A204.1 (cell line): ENCODE results near the gene ADTRP.
"Not testable (repeated sequence)": the region's sequence is repeated elsewhere in the genome, so short reads cannot be mapped to it uniquely, and the experiment has no call there.

Experiments used
- FAIRE-seq: peaks from 2 replicates; lab custom pipeline; 2012; peaks lifted over from hg19 to GRCh38; lab: Jason Lieb, UNC

Gene ADTRP

DNA sequence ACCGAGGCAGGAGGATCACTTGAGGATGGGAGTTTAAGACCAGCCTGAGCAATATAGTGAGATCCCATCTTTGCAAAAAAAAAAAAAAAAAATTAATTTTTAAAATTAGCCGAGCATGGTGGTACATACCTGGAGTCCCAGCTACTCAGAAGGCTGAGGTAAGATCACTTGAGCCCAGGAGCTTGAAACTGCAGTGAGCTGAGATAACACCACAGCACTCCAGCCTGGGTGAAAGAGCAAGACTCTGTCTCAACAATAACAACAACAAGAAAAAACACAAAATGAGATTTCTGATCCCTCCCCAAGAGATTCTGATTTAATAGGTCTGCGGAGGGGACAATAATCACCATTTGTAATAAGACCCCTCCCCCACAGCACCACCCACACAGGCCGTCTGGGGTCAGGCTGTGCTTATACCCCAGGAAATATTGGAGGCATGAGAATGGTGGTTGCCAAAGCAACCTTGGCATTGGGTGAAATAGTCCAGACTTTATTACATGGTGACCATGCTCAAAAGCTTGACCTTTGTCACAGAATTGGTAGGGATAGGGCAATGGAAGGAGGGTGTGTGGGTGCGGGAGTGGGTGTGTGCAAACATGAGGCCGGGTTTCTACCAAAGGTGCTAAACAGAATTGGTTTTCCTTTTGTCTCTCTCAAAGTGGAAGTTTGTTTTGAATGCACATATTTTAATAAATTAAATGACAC, 24.4 kb upstream of the ADTRP start:
- no peak for FAIRE-seq

DNA sequence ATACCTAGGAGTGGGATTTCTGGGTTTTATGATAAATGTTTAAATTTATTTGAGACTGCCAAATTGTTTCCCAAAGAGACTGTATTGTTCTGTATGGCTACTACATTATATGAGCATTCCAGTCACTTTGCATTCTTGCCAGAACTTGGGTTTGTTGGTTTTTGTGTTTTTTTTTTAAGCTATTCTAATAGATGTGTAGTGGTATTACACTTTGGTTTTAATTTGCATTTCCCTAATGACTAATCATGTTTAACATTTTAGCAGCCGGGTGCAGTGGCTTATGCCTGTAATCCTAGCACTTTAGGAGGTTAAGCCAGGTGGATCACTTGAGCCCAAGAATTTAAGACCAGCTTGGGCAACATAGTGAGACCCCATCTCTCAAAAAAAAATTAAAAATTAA, 21.9 kb upstream of the ADTRP start:
- not testable (repeated sequence) for FAIRE-seq

DNA sequence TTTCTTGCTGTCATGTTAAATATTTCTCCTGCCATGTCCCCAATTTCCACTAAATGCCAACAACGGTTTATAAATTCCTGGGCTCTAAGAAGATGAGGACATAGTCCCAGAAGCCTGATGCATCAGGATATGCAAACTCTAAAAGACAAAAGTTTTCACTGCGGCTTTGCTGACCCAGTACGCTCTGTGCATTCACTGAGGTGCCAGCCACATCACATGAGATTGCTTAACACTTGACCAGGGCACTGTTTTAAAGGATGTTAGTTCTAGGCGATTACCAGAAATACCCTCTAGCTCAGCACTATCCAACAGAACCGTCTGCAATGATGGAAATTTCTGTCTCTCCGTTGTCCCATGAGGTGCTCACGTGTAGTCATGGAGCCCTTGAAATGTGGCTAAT, 19.9 kb upstream of the ADTRP start:
- no peak for FAIRE-seq

DNA sequence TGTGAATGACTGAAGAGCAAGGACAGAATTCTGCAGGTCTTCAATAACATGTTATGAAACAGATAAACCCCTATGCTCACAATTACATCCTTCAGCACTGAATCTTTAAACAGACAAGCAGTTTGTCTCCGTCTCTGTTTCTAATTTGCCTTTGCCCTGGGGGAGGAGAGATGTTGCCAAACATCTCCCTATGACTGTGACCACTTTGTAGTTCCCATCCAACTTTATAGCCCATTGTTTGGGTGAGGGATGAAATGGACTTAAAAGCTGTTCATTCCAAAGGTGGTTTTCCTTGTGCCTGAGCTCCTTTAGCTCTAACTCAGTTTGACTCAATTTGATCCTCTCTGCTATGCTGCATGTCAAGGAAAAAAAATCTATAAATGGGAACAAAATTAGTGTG, 19.5 kb upstream of the ADTRP start:
- no peak for FAIRE-seq

DNA sequence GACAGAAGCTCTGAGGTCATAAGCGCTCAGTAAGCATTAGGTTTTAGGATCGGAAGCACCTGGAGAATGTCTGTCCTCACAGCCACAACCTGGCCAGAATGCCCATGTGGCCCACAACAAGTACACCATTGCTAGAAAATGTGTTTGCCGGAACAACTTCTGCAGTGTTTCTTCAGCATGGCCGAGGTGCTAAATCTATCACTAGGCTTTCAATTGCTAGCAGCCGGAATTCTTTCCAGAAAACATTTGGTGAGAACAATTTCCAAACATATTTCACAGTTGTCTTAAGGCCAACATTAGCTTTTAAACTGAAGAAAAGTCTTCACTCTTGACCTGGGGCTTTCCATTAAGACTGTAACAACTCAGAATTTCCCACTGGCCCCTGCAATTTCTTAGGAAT, 18.2 kb upstream of the ADTRP start:
- no peak for FAIRE-seq

- FAIRE-seq, result no peak
Measured at GRCh38 chr6:11795403-11795802, 16.8 kb upstream of the ADTRP start.

- no peak for FAIRE-seq
Measured at GRCh38 chr6:11793277-11793676, 14.7 kb upstream of the ADTRP start.

DNA sequence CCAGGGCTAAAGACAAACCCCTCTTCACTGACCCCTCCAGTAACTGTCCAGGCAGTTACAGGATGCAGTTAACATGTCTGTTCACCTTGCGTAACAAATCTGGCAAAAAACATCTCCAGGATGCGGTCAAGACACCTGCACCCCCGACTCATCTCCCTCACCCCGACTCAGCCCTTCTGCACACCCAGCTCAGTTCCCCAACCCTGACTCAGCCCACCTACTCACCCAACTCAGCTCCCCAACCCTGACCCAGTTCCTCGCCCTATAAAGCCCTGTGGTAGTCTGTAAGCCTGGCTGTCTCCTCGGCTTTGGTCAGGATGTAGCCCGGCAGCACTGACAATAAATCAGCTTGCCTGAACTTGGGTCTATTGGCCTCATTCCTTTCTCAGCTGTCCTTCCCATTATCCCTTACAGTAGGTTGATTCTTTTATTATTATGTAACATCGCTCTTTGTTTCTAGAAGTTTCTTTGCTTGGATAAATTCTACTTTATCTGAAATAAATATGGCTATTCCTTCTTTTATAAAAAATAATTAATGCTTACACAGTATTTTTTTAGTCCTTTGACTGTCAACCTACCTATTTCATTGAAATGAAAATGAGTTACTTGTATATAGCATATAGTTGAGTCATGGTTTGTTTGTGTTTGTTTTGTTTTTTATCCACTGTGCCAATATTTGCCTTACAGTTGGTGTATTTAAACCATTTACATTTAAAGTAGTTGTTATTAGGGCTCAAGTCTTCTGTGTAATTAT, 12.9 kb upstream of the ADTRP start:
- FAIRE-seq, result no peak

- FAIRE-seq, result no peak
Measured at GRCh38 chr6:11789744-11790143, 11.1 kb upstream of the ADTRP start.

GRCh38 chr6:11788043-11788442, 9.4 kb upstream of the ADTRP start:
- FAIRE-seq, result no peak

- FAIRE-seq, result no peak
Measured at GRCh38 chr6:11785774-11786579, 7.4 kb upstream of the ADTRP start.

DNA sequence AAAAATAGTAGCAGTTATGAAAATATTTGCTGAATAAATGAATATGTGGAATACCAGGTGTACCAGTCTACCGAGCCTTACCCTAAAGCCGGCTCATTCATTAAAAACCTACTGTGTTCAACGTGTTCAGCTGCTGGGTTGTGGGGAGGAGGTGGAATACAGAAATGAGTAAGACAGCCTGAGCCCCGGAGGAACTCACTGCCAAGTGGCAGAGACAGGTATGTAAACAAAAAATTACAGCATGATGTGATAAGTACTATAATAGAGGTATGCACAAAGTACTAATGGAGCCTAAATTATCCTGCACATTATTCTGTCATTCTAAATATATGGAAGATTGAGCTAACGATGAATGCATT, 6.8 kb upstream of the ADTRP start:
- no peak for FAIRE-seq

DNA sequence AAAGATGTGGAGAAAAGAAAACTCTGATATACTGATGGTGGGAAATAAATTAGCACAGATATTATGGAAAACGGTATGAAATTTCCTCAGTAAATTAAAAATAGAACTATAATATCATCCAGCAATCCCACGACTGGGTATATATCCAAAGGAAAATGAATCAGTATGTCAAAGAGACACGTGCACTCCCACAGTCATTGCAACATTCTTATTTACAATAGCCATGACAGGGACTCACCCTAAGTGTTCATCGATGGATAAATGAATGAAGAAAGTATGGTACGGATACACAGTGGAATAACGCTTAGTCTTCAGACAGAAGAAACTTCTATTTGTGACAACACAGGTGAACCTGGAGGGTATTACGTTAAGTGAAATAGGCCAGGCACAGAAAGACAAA, 5.7 kb upstream of the ADTRP start:
- no peak for FAIRE-seq

DNA sequence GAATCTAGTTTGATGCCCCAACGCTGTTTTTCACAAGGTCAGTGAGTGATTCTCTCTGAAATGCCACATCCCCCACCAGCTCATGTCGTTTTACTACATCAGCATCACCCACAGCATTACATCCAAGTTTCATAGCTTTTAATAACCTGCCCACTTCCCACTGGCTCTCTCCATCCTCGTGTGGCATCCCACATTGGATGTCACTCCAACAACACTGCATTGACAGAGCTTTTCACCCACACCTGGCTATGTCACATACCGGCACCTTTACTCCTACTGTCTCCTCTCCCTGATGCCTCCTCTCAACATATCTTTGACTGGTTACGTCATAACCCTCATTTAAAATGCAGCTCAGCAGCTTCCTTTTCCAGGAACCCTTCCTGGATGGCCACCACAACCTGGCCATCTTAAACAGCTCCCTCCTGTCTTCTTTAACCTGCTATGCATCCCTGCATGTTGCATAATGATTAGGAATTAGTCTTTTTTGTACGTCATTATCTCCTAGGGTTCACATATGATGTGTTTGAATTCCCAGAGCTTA, 5.0 kb upstream of the ADTRP start:
- FAIRE-seq, result no peak

DNA sequence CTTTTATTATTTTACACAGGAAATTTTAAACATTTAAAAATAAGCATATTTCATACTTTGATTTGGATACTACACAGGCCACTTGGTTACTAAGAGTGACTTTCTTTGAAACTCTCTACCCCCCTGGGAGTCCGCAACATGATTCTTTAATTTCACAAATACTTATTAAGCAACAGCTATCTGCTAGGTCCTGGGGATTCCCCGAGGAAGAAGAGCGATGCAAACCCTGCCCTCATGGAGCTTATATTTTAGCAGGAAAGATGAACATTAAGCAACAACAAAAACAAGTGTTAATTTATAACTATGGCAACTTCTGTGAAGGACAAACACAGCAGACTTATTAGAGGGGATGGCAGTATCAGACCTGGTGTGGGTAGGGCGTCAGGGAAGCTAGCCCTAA, 3.9 kb upstream of the ADTRP start:
- FAIRE-seq, result no peak

DNA sequence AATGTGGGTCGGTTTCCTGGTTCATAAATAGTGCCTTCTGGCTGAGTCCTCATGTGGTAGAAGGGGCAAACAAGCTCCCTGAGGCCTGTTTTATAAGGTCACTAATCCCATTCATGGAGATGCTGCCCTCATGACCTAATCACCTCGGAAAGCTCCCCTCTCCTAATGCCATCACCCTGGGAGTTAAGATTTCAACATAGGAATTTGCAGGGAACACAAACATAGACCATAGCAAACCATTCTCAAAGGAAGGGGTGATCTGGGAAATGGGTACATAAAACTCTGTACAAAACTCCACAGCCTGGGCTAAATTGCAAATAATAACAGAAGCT, 1.5 kb upstream of the ADTRP start:
- no peak for FAIRE-seq

DNA sequence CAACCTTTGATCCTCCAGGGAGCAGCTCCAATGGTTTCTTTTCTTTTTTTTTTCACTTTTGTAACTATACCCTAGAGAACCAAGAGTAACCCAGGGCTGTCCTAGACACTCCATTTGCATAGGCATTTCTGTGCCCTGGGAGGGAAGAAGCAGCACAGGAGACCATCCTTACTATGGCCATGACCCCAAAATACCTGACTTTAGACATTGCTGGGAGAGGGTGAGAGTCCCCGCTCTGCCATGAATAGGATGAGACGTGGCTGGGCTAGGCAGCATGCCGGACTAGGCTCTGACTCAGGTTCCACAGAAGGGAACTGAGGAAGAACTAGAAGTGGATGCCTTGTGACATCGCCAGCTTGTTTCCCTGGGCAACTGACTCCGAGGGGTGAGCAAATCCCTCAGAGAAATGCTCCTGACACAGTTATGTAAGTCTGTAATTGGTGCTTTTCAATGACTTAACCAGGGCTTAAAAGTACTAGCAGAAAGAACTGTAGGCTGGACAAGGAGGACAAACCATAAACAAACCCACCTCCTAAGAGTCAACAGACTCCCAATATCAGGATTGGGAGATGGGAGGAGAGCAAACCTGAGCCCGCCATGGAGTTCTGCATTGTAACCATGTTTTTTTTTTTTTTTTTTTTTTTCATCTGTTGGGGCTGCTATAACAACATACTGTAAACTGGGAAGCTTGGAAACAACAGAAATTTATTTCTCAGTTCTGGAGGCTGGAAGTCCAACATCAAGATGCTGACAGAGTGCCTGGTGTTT, 910 bp upstream of the ADTRP start:
- FAIRE-seq, result no peak

DNA sequence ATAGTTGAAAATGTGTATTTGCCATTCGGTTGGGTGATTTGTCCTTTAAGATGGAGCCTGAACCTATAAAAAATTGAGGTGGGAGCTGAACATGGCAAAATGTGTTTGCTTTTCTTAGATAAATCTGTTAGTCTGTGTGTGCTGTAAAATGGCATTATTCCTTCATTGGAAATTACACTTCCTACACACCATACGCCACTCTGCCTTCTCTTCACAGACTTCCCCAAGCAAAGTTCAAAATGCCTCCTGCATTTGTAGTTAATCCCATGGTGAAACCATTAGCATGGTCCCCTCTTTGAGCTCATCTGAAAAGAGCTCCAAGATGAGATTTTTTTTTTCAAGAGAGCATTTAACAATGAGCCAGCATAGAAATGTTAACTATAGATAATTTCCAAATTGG, 567 bp downstream of the ADTRP start:
- FAIRE-seq, result no peak

GRCh38 chr6:11775791-11776409, 2.7 kb downstream of the ADTRP start:
- no peak for FAIRE-seq

- FAIRE-seq, result no peak
Measured at GRCh38 chr6:11774426-11774825, 4.2 kb downstream of the ADTRP start.

DNA sequence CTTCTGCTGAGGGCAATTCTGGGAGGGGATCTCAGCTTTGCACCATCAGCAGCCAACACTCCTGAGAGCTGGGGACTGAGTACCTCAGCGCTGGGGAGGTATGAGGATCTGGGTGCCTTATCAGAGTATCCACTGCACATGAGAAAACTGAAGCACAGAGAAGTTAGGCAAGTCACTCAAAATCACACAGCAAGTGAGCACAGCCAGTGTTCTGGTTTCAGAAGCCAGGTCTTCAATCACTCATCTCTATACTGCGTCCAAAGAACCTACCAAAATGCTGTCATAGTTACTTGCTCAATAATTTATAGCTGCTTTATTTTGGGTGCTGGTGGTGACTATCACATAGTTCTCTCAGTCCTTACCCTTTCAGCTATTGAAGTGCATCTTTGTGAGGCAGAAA, 5.0 kb downstream of the ADTRP start:
- FAIRE-seq, result no peak

DNA sequence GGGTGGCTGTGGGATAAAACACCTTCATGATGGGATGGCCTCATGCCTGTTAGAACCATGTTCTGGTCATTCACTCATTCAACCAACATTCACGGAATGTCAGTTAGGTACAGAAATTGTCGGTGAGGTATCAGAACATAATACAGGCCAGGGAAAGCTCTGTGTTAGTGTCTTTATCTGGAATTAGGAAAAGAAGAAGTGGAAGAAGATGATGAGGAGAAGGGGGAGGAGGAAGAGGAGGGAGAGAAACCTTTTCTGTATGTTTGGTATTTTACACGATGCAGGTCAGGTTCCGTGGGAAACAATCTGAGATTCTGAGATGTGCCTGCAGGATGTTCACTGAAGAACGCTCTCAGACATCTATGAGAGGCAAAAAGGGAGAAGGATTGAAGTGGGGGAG, 5.6 kb downstream of the ADTRP start:
- no peak for FAIRE-seq
